ENCODE measurements around the gene ZNF684.
"Not testable (repeated sequence)": the region's sequence is repeated elsewhere in the genome, so short reads cannot be mapped to it uniquely, and the experiment has no call there.

Gene ZNF684

GRCh38 chr1:40531381-40532061, at the start of gene ZNF684:
TSS of gene ZNF684 (plus strand) at chr1:40531637. CDS start at chr1:40533167, 1,530 bp downstream.
- DNase-seq = peak; percentile 73

- no peak for DNase-seq
These were observed 36.0 kb upstream of the ZNF684 start for GRCh38 chr1:40495315-40495903.

GRCh38 chr1:40502651-40503050, 28.8 kb upstream of the ZNF684 start:
- DNase-seq = not testable (repeated sequence)

GRCh38 chr1:40507973-40508372, 23.5 kb upstream of the ZNF684 start:
- no peak for DNase-seq

GRCh38 chr1:40508375-40509341, 22.8 kb upstream of the ZNF684 start, which contains the start of gene EXO5:
TSS of gene EXO5 (plus strand) at chr1:40508767. CDS start at chr1:40514545, 5,778 bp downstream.
- peak; percentile 76 for DNase-seq

GRCh38 chr1:40519517-40519916, 11.9 kb upstream of the ZNF684 start:
- DNase-seq = no peak

GRCh38 chr1:40530735-40531380, 579 bp upstream of the ZNF684 start:
- DNase-seq = no peak

GRCh38 chr1:40532062-40532389, 589 bp downstream of the ZNF684 start:
- no peak for DNase-seq

GRCh38 chr1:40532844-40533424, 1.5 kb downstream of the ZNF684 start:
- no peak for DNase-seq

- no peak for DNase-seq
These were observed 3.2 kb downstream of the ZNF684 start for GRCh38 chr1:40534589-40534988.

- DNase-seq = no peak
These were observed 4.3 kb downstream of the ZNF684 start for GRCh38 chr1:40535732-40536131.

- DNase-seq = no peak
These were observed 7.9 kb downstream of the ZNF684 start for GRCh38 chr1:40539338-40539737.

GRCh38 chr1:40546957-40547356, 15.5 kb downstream of the ZNF684 start:
- no peak for DNase-seq

- DNase-seq = no peak
These were observed 21.6 kb downstream of the ZNF684 start for GRCh38 chr1:40553017-40553416.

- DNase-seq = not testable (repeated sequence)
These were observed 23.4 kb downstream of the ZNF684 start for GRCh38 chr1:40554807-40555206.

- DNase-seq = no peak
These were observed 24.7 kb downstream of the ZNF684 start for GRCh38 chr1:40556121-40556520.

GRCh38 chr1:40558241-40558640, 26.8 kb downstream of the ZNF684 start:
- DNase-seq = not testable (repeated sequence)

- no peak for DNase-seq
These were observed 30.7 kb downstream of the ZNF684 start for GRCh38 chr1:40562185-40562584.

- no peak for DNase-seq
These were observed 31.8 kb downstream of the ZNF684 start for GRCh38 chr1:40563266-40563665.

GRCh38 chr1:40564506-40564905, 33.1 kb downstream of the ZNF684 start:
- no peak for DNase-seq

GRCh38 chr1:40564913-40565312, 33.5 kb downstream of the ZNF684 start:
- no peak for DNase-seq

GRCh38 chr1:40567825-40568224, 36.4 kb downstream of the ZNF684 start:
- no peak for DNase-seq

GRCh38 chr1:40574805-40575204, 43.4 kb downstream of the ZNF684 start:
- not testable (repeated sequence) for DNase-seq

Data from activated effector memory CD4-positive, alpha-beta T cell treated with Interleukin-2 at 50 U/mL for 16 hours (primary cell).